Activated T-helper 2 cell treated with anti-CD3 and anti-CD28 coated beads, Interferon-gamma antibody, Interleukin-2, Interleukin-4, amounts not matched to agents 10 μg/mL and 5 μg/mL and 100 μg/mL, durations not matched to agents 14 hours and 24 hours and 36 hours (primary cell): ENCODE measurements around the gene ALG14. TPM values are rescaled to one million over a fixed set of nuclear protein-coding genes. Genes with fewer than 3 reads are reported as not detected.
"Not testable (repeated sequence)": the region's sequence is repeated elsewhere in the genome, so short reads cannot be mapped to it uniquely, and the experiment has no call there.

Experiments
- DNase-seq: peaks from one replicate; pipeline ENCODE4 v3.0.0; 2021; ENCODE audit warnings: low spot score
- H3K27ac Mint-ChIP-seq: one replicate; pipeline ENCODE4 v1.8.0; 2021; ENCODE audit warnings: mixed read lengths
- H3K27me3 Mint-ChIP-seq: one replicate; pipeline ENCODE4 v1.8.0; 2021; ENCODE audit warnings: low read depth, mixed read lengths
- H3K36me3 Mint-ChIP-seq: one replicate; pipeline ENCODE4 v1.8.0; 2021; ENCODE audit warnings: low read depth, mixed read lengths
- H3K4me1 Mint-ChIP-seq: one replicate; pipeline ENCODE4 v1.8.0; 2021; ENCODE audit warnings: low read depth, mixed read lengths
- H3K4me3 Mint-ChIP-seq: one replicate; pipeline ENCODE4 v1.8.0; 2021; ENCODE audit warnings: low read depth, mild to moderate bottlenecking, moderate library complexity, mixed read lengths
- H3K9me3 Mint-ChIP-seq: one replicate; pipeline ENCODE4 v1.8.0; 2021; ENCODE audit warnings: mixed read lengths
- intact Hi-C: fragments of 100-400 bp; cut with micrococcal nuclease; formaldehyde crosslinking; loops from one replicate; pipeline ENCODE4 v1.15.1; 2023
- total RNA-seq: library from RNA; stranded (reverse); gene quantifications from 2 replicates; pipeline ENCODE4 v1.2.3, GENCODE V29; 2022

Gene ALG14
- total RNA-seq, 1 donor from 2014 or later = 2.4 TPM

GRCh38 chr1:94942171-94943128 is 130.3 kb downstream of the ALG14 start:
- no peaks in the 10 kb centered on the region for H3K4me1 Mint-ChIP-seq

DNA sequence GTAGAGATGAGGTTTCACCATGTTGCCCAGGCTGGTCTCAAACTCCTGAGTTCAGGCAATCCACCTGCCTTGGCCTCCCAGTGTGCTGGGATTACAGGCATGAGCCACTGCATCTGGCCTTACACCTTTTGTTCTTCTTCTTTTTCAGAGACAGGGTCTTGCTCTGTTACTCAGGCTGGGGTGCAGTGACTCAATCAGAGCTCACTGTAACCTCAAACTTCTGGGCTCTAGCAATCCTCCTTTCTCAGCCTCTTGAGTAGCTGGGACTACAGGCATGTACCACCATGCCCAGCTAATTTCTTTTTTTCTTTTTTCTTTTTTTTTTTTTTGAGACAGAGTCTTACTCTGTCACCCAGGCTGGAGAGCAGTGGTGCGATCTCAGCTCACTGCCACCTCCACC is 131.3 kb downstream of the ALG14 start:
- H3K27ac Mint-ChIP-seq, H3K9me3 Mint-ChIP-seq, H3K36me3 Mint-ChIP-seq, intact Hi-C loops, H3K4me3 Mint-ChIP-seq, DNase-seq, H3K4me1 Mint-ChIP-seq, H3K27me3 Mint-ChIP-seq: not testable (repeated sequence)

More at GRCh38 chr1:94942171-94943128, 130.3 kb downstream of the ALG14 start:
- no peaks in the 10 kb centered on the region for H3K36me3 Mint-ChIP-seq
- H3K4me3 Mint-ChIP-seq = no peak overlapping the region
- intact Hi-C loops = no loop called here
- H3K27ac Mint-ChIP-seq = no peak overlapping the region
- DNase-seq = no peak
- H3K9me3 Mint-ChIP-seq = no peaks in the 10 kb centered on the region
- peaks cover 10% of the 10 kb centered on the region for H3K27me3 Mint-ChIP-seq

DNA sequence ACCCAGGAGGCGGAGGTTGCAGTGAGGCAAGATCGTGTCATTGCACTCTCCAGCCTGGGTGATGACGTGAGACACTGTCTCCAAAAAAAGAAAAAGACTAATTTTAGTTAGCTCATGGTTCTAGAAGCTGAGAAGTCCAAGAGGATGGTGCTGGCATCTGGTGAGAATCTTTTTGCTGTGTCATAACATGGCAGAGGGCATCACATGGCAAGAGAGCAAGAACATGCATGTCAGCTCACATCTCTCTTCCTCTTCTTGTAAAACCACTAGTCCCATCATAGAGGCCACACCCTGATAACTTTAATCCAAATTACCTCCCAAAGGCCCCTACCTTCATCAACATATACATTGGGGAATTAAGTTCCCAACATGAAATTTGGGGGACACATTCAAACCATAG is 132.0 kb downstream of the ALG14 start:
- no peak overlapping the region for H3K27ac Mint-ChIP-seq
- no peak overlapping the region for H3K4me3 Mint-ChIP-seq
- H3K4me1 Mint-ChIP-seq = no peaks in the 10 kb centered on the region
- peaks cover 10% of the 10 kb centered on the region for H3K27me3 Mint-ChIP-seq
- no peaks in the 10 kb centered on the region for H3K9me3 Mint-ChIP-seq
- DNase-seq = no peak
- no peaks in the 10 kb centered on the region for H3K36me3 Mint-ChIP-seq
- intact Hi-C loops = no loop called here

GRCh38 chr1:94937820-94938219 is 134.9 kb downstream of the ALG14 start:
- no peaks in the 10 kb centered on the region for H3K36me3 Mint-ChIP-seq
- DNase-seq = no peak
- peaks cover 3% of the 10 kb centered on the region for H3K4me1 Mint-ChIP-seq
- H3K4me3 Mint-ChIP-seq = no peak overlapping the region
- no peaks in the 10 kb centered on the region for H3K9me3 Mint-ChIP-seq
- H3K27ac Mint-ChIP-seq = no peak overlapping the region
- intact Hi-C loops = no loop called here
- H3K27me3 Mint-ChIP-seq = peaks cover 9% of the 10 kb centered on the region

DNA sequence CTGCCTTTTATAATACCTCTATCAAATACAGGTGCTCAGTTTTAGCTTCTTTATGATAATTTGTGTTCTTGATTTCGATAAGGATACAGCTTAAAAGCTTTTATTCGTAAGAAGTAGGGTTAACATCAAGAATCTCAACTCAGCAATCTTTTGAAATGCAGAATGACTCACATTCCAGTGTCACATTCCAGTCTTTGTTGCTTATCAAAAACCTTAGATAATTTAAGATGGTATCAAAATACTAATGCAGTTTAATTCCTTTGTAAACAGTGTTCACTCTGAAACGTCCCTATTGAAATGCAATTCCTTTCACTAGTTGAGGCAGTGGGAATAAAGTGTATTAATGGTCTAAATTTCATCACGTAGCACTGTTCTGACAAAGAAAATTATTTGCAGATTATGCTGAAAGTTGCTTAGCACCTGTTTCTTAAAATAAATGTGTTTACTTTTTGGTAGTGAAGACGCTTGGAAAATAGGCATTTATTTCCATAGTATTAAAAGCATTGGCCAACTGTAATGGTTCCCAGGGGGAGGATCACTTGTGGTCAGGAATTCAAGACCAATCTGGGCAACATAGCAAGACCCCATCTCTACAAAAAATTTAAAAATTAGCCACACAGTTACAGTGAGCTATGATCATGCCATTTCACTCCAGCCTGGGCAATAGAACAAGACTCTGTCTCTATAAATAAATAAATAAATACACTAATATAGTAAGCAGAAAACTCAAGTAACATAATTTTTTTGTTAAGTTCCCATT is 135.7 kb downstream of the ALG14 start:
- intact Hi-C loops = no loop called here
- peaks cover 9% of the 10 kb centered on the region for H3K27me3 Mint-ChIP-seq
- H3K4me3 Mint-ChIP-seq = no peak overlapping the region
- H3K4me1 Mint-ChIP-seq = peaks cover 3% of the 10 kb centered on the region
- no peaks in the 10 kb centered on the region for H3K9me3 Mint-ChIP-seq
- DNase-seq = no peak
- H3K36me3 Mint-ChIP-seq = no peaks in the 10 kb centered on the region
- H3K27ac Mint-ChIP-seq = no peak overlapping the region

DNA sequence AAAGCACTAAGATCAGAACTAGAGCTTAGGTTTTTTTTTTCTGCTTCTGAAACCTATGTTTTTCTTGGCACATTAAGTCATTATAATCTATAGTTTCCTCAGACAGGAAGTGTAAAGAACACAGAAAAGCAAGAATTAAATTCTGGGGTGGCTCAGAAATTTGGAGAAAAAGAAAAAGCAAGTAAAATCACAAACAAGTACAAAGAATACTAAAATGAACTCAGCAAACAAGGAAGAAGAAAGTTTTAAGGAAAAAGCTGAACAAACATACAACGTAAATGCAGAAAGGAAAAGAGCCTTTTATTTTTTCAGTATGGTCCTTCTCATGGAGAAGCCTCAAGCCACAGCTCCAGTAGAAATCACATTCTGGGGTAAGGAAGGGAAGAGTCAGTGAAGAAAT is 137.3 kb downstream of the ALG14 start:
- Mint-ChIP-seq H3K27me3 (peaks cover 11% of the 10 kb centered on the region), H3K9me3 (no peaks in the 10 kb centered on the region), H3K4me3 (no peak overlapping the region), H3K4me1 (peaks cover 3% of the 10 kb centered on the region), H3K36me3 (no peaks in the 10 kb centered on the region), H3K27ac (no peak overlapping the region)
- intact Hi-C loops = no loop called here
- no peak for DNase-seq

DNA sequence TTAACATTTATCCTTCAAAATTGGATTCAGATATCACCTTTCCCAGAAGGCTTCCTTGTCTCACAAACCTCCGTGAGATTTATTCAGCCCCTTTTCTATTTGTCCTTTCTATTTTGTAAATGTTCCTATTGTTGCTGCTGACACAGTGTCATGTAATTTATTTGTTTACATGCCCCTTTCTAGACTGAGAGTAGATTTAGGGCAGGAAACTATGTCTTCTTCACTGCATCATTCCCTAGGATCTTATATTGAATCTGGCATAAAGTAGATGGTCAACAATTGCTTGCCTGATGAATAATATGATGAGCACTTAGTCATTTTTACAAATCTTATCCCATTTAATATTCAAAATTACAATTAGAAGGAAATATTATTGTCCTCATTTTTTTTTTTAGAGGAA is 137.7 kb downstream of the ALG14 start:
- Mint-ChIP-seq H3K27me3 (peaks cover 11% of the 10 kb centered on the region), H3K9me3 (no peaks in the 10 kb centered on the region), H3K36me3 (no peaks in the 10 kb centered on the region), H3K4me1 (peaks cover 3% of the 10 kb centered on the region), H3K27ac (no peak overlapping the region), H3K4me3 (no peak overlapping the region)
- no peak for DNase-seq
- intact Hi-C loops = no loop called here

DNA sequence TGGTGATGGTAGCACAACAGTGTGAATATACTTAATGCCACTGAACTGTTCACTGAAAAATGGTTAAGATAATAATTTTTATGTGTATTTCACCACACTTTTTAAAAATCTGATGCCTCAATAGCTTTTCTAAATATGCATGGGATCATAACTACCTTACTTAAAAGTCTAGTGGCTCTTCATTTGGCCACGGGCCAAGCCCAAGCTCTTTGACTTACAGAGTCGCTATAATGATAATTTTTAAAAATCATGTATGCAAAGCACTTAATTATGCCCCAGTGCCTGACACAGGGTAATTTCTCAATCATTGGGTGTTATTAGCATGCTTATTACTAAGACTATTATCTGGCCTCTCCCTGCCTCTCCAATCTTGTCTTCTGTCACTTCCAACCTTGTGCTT is 138.2 kb downstream of the ALG14 start:
- intact Hi-C loops = no loop called here
- no peak for DNase-seq
- peaks cover 11% of the 10 kb centered on the region for H3K27me3 Mint-ChIP-seq
- no peak overlapping the region for H3K27ac Mint-ChIP-seq
- peaks cover 3% of the 10 kb centered on the region for H3K4me1 Mint-ChIP-seq
- H3K36me3 Mint-ChIP-seq = no peaks in the 10 kb centered on the region
- H3K4me3 Mint-ChIP-seq = no peak overlapping the region
- H3K9me3 Mint-ChIP-seq = no peaks in the 10 kb centered on the region

GRCh38 chr1:94931254-94931841 is 141.4 kb downstream of the ALG14 start:
- intact Hi-C loops = no loop called here
- Mint-ChIP-seq H3K36me3 (peaks cover 3% of the 10 kb centered on the region), H3K27me3 (peaks cover 27% of the 10 kb centered on the region), H3K9me3 (no peaks in the 10 kb centered on the region), H3K27ac (no peak overlapping the region), H3K4me3 (no peak overlapping the region), H3K4me1 (peaks cover 6% of the 10 kb centered on the region)
- DNase-seq = no peak

DNA sequence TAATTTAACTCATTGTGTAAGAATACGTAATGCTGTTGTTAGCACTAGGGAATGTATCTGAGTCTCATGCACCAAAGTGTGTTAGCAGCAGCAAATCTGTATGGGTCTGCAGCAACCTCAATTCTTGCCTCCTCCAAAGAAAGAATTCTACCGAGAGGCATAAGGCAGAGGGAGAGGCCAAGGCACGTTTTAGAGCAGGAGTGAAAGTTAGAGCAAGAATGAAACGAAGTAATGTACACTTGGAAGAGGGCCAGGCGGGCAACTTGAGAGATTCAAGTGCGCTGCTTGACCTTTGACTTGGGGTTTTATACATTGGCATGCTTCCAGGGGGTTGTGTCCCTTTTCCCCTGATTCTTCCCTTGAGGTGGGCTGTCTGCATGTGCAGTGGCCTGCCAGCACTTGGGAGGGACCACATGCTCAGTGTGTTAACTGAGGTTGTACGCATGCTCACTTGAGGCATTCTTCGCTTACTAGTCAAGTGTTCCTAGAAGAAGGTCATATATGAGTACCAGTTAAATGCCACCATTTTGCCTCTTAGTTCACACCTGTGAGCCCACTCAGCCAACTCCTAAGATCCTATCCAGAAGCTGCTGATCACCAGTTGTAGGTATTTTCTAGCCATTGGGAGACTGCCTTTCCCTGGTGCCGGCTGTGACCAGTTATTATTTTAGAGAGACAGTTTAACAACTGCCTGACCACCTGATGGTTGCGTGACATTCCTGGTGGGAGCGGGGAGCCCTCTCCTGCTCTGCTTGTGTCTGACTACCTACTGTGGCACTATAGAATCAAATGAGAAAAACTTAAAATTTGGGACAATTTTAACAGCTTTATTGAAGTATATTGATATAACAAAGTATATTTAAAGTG is 143.2 kb downstream of the ALG14 start:
- H3K4me1 Mint-ChIP-seq = peaks cover 12% of the 10 kb centered on the region
- intact Hi-C loops = loop anchor here (5.0 kb wide), 1 partner anchor 113 kb away; no protein-coding TSS in a partner anchor
- peaks cover 3% of the 10 kb centered on the region for H3K36me3 Mint-ChIP-seq
- H3K4me3 Mint-ChIP-seq = no peak overlapping the region
- H3K27ac Mint-ChIP-seq = no peak overlapping the region
- no peaks in the 10 kb centered on the region for H3K9me3 Mint-ChIP-seq
- no peak for DNase-seq
- H3K27me3 Mint-ChIP-seq = peaks cover 39% of the 10 kb centered on the region

- no peak for DNase-seq
- Mint-ChIP-seq H3K4me3 (no peak overlapping the region), H3K9me3 (no peaks in the 10 kb centered on the region), H3K4me1 (peaks cover 12% of the 10 kb centered on the region), H3K36me3 (peaks cover 3% of the 10 kb centered on the region), H3K27me3 (peaks cover 45% of the 10 kb centered on the region), H3K27ac (no peak overlapping the region)
- intact Hi-C loops = loop anchor here (5.0 kb wide), 1 partner anchor 114 kb away; no protein-coding TSS in a partner anchor
Observed at GRCh38 chr1:94928293-94928939, 144.3 kb downstream of the ALG14 start.
